ENCODE measurements around the gene CD109.
A peak's percentile ranks its signal among the peaks of the same experiment; 100 is the strongest.

CD109 gene

GRCh38 chr6:73743081-73743480, 47.1 kb downstream of the CD109 start:
- TF ChIP-seq ZFP3 (CRISPR knock-in tag; IDR thresholded peaks at IDR 0.05) (no peak), RARB (CRISPR knock-in tag; IDR thresholded peaks at IDR 0.05) (no peak), ZNF70 (CRISPR knock-in tag; IDR thresholded peaks at IDR 0.05) (no peak), PATZ1 (CRISPR knock-in tag; IDR thresholded peaks at IDR 0.05; ENCODE audit: borderline replicate concordance) (no peak), TCF4 (CRISPR knock-in tag; IDR thresholded peaks at IDR 0.05; ENCODE audit: borderline replicate concordance) (no peak), CREB5 (CRISPR knock-in tag; IDR thresholded peaks at IDR 0.05; ENCODE audit: low read depth) (no peak), CSDC2 (CRISPR knock-in tag; IDR thresholded peaks at IDR 0.05) (no peak), TSHZ2 (CRISPR knock-in tag; IDR thresholded peaks at IDR 0.05) (no peak), SNAI2 (CRISPR knock-in tag; IDR thresholded peaks at IDR 0.05) (no peak), OSR1 (CRISPR knock-in tag; IDR thresholded peaks at IDR 0.05) (no peak), ISL1 (CRISPR knock-in tag; IDR thresholded peaks at IDR 0.05) (no peak), TOX (CRISPR knock-in tag; IDR thresholded peaks at IDR 0.05; ENCODE audit: borderline replicate concordance) (no peak), POU6F1 (CRISPR knock-in tag; IDR thresholded peaks at IDR 0.05; ENCODE audit: borderline replicate concordance, low read depth) (no peak), ARNTL (CRISPR knock-in tag; IDR thresholded peaks at IDR 0.05; ENCODE audit: borderline replicate concordance, low read depth) (no peak), GLIS3 (CRISPR knock-in tag; IDR thresholded peaks at IDR 0.05) (no peak), ZNF565 (CRISPR knock-in tag; conservative IDR thresholded peaks at IDR 0.05; ENCODE audit: low read depth) (no peak), PPARA (CRISPR knock-in tag; IDR thresholded peaks at IDR 0.05; ENCODE audit: borderline replicate concordance) (no peak), BACH2 (CRISPR knock-in tag; IDR thresholded peaks at IDR 0.05; ENCODE audit: borderline replicate concordance) (no peak), ZC3H10 (CRISPR knock-in tag; IDR thresholded peaks at IDR 0.05) (no peak)
- no peak for ATAC-seq

GRCh38 chr6:73743556-73743955, 47.6 kb downstream of the CD109 start:
- no peak; the same call in 2 of the 3 replicates for ATAC-seq
- TF ChIP-seq BACH2 (CRISPR knock-in tag; IDR thresholded peaks at IDR 0.05; ENCODE audit: borderline replicate concordance) (no peak), ZFP30 (CRISPR knock-in tag; IDR thresholded peaks at IDR 0.05) (no peak), ZNF8 (CRISPR knock-in tag; IDR thresholded peaks at IDR 0.05) (no peak), ESRRG (CRISPR knock-in tag; IDR thresholded peaks at IDR 0.05) (no peak), ZNF70 (CRISPR knock-in tag; IDR thresholded peaks at IDR 0.05) (no peak), GLIS3 (CRISPR knock-in tag; IDR thresholded peaks at IDR 0.05) (no peak), ARNTL (CRISPR knock-in tag; IDR thresholded peaks at IDR 0.05; ENCODE audit: borderline replicate concordance, low read depth) (no peak), CREB5 (CRISPR knock-in tag; IDR thresholded peaks at IDR 0.05; ENCODE audit: low read depth) (no peak)

GRCh38 chr6:73746787-73747186, 50.8 kb downstream of the CD109 start:
- TF ChIP-seq BACH2 (CRISPR knock-in tag; IDR thresholded peaks at IDR 0.05; ENCODE audit: borderline replicate concordance), result no peak
- TF ChIP-seq ZNF565 (CRISPR knock-in tag; conservative IDR thresholded peaks at IDR 0.05; ENCODE audit: low read depth), result no peak
- no peak for TF ChIP-seq ISL1 (CRISPR knock-in tag; IDR thresholded peaks at IDR 0.05)
- no peak for TF ChIP-seq SNAI2 (CRISPR knock-in tag; IDR thresholded peaks at IDR 0.05)
- no peak for TF ChIP-seq ZC3H10 (CRISPR knock-in tag; IDR thresholded peaks at IDR 0.05)
- TF ChIP-seq TSHZ2 (CRISPR knock-in tag; IDR thresholded peaks at IDR 0.05), result no peak
- TF ChIP-seq ARNTL (CRISPR knock-in tag; IDR thresholded peaks at IDR 0.05; ENCODE audit: borderline replicate concordance, low read depth), result no peak
- no peak for TF ChIP-seq CREB5 (CRISPR knock-in tag; IDR thresholded peaks at IDR 0.05; ENCODE audit: low read depth)
- TF ChIP-seq TOX (CRISPR knock-in tag; IDR thresholded peaks at IDR 0.05; ENCODE audit: borderline replicate concordance), result no peak

More at GRCh38 chr6:73746787-73747186, 50.8 kb downstream of the CD109 start:
- peak; percentile 60 for ATAC-seq

Data from SK-N-SH treated with all-trans-retinoic acid at 6 μM for 48 hours (cell line).